Measurements from ENCODE around the gene KCTD17. TPM values are rescaled to one million over a fixed set of nuclear protein-coding genes. Genes with fewer than 3 reads are reported as not detected.

Gene KCTD17, protein sequence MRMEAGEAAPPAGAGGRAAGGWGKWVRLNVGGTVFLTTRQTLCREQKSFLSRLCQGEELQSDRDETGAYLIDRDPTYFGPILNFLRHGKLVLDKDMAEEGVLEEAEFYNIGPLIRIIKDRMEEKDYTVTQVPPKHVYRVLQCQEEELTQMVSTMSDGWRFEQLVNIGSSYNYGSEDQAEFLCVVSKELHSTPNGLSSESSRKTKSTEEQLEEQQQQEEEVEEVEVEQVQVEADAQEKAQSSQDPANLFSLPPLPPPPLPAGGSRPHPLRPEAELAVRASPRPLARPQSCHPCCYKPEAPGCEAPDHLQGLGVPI
- total RNA-seq (38.4 and 39.1 TPM in 2 replicates), polyA plus RNA-seq (49.5 and 54.0 TPM in 2 replicates)

DNA sequence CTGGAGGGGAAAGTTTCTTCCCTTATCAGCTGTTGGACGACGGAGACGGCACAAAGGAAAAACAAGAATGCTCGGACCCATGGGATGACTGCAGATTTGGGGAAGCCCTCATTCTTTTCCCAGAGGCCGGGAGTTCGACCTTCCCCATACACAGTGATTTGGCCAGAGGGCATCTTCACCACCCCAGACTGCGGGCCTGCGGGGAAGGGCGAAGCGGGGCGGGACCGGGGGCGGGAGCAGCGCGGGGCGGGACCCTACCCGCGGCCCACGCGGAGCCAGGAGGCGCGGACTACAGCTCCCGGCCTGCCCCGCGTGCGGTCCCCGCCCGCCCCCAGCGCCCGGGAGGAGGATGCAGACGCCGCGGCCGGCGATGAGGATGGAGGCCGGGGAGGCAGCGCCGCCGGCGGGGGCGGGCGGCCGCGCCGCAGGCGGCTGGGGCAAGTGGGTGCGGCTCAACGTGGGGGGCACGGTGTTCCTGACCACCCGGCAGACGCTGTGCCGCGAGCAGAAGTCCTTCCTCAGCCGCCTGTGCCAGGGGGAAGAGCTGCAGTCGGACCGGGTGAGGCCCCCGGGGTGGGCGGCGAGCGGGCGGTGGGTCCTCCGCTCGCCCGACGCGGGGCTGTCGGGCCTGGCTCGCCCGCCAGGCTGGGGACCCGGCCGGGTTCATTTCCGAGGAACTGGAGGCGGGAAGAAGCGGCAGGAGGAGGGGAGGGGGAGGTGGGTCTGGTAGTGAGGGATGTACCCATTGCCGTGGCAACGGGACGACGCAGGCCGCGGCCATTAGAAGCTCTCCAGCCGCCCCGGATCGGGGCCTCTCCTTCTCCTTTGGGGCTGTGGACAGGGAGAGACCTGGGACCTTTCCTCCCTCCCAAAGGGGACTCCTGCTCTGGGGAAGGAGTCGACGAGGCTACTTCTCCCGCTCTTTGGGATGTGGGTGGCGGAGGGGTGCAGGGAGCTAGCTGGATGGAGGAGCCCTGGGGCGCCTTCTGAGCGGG is at the start of gene KCTD17:
Gene KCTD17, plus strand, starts transcription at position 352 of the 995 bp plus-strand sequence. Its CDS starts 19 bp downstream, at position 371.
- Histone ChIP-seq H3K27me3 (no peaks in the 10 kb centered on the region), H3K4me1 (ENCODE audit: low read depth) (no peaks in the 10 kb centered on the region), H3K27ac (no peak within 1 kb of the TSS), H3K4me3 (peak within 1 kb of the TSS; percentile 84), H3K36me3 (no peaks in the 10 kb centered on the region), H3K9me3 (ENCODE audit: low read depth) (no peaks in the 10 kb centered on the region)
- peak; percentile 69 to 82 for DNase-seq (ENCODE audit: low read depth in 1 of 2, low spot score in 1 of 2)
- TF ChIP-seq, protein P1, sequence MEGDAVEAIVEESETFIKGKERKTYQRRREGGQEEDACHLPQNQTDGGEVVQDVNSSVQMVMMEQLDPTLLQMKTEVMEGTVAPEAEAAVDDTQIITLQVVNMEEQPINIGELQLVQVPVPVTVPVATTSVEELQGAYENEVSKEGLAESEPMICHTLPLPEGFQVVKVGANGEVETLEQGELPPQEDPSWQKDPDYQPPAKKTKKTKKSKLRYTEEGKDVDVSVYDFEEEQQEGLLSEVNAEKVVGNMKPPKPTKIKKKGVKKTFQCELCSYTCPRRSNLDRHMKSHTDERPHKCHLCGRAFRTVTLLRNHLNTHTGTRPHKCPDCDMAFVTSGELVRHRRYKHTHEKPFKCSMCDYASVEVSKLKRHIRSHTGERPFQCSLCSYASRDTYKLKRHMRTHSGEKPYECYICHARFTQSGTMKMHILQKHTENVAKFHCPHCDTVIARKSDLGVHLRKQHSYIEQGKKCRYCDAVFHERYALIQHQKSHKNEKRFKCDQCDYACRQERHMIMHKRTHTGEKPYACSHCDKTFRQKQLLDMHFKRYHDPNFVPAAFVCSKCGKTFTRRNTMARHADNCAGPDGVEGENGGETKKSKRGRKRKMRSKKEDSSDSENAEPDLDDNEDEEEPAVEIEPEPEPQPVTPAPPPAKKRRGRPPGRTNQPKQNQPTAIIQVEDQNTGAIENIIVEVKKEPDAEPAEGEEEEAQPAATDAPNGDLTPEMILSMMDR (IDR thresholded peaks at IDR 0.05; ENCODE audit: low read depth, low read length), result no peak

DNA sequence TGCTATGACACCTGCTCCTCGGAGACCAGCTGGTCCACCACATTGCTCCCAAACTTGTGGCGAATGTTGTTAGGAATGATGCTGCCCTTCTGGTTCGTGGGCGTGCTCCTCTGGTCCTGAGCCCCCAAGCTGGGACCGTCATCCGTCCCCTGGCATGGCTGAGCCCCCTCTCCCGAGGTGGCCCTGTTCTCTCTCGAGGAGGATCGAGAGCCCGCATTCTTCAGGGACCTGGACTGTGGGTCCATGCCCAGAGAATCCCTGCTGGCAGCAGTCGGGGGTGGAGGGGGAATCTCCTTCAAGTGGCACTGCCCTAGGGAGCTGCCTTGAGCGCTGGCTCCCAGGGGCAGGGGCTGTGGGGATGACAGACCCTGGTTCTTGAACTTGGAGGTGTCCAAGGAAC is 49.7 kb upstream of the KCTD17 start:
- H3K27ac ChIP-seq, result no peak overlapping the region
- no peak for DNase-seq (ENCODE audit: low read depth in 1 of 2, low spot score in 1 of 2)
- no peaks in the 10 kb centered on the region for H3K4me1 ChIP-seq (ENCODE audit: low read depth)
- no peaks in the 10 kb centered on the region for H3K36me3 ChIP-seq
- H3K27me3 ChIP-seq, result no peaks in the 10 kb centered on the region
- no peak overlapping the region for H3K4me3 ChIP-seq
- H3K9me3 ChIP-seq (ENCODE audit: low read depth), result no peaks in the 10 kb centered on the region
- TF ChIP-seq, protein P1 (IDR thresholded peaks at IDR 0.05; ENCODE audit: low read depth, low read length), result no peak

DNA sequence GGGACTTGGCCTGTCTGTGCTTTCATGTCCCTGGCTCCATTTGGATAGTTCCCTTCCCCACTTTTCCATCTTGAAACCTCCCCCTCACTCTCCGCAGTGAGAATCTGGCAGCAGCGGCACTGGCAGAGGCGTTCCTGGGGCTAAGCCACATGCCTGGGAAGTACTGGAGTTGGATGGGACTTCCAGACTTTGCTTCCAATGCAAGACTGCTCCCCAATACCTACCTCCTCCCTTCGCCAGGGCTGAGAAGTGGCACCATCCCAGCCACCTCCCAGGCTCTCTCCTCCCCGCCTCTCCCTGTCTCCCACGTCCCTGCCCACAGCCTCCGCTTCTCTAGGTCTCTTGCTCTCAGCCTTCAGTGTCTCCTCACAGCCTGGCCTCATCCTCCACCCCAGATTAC is 48.9 kb upstream of the KCTD17 start:
- no peaks in the 10 kb centered on the region for H3K27me3 ChIP-seq
- no peaks in the 10 kb centered on the region for H3K36me3 ChIP-seq
- H3K27ac ChIP-seq, result no peak overlapping the region
- TF ChIP-seq, protein P1 (IDR thresholded peaks at IDR 0.05; ENCODE audit: low read depth, low read length), result no peak
- no peak overlapping the region for H3K4me3 ChIP-seq
- DNase-seq (ENCODE audit: low read depth in 1 of 2, low spot score in 1 of 2), result peak in 1 of 2 donors; percentile 14
- no peaks in the 10 kb centered on the region for H3K9me3 ChIP-seq (ENCODE audit: low read depth)
- H3K4me1 ChIP-seq (ENCODE audit: low read depth), result no peaks in the 10 kb centered on the region

DNA sequence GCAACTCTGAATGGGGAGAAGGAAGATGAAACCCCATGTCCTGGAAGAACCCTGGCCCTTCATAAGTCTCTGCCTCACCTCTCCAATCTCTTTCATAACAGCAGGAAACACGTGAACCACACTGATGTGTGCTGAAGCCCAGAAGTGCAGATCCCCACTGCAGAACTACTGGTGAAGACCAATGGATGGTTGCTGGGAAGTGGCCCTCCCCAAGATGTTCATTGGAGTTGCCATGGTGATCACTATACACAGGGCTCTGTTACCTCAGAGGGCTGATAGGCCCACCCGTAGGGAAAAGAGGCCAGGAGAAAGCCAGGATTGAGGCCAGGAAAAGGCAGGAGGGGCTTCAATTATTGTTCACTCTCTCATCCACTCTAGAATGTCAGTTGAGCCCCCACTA is 43.9 kb upstream of the KCTD17 start:
- Histone ChIP-seq H3K36me3 (no peaks in the 10 kb centered on the region), H3K27me3 (no peaks in the 10 kb centered on the region), H3K4me3 (no peak overlapping the region), H3K4me1 (ENCODE audit: low read depth) (no peaks in the 10 kb centered on the region), H3K27ac (no peak overlapping the region), H3K9me3 (ENCODE audit: low read depth) (no peaks in the 10 kb centered on the region)
- TF ChIP-seq, protein P1 (IDR thresholded peaks at IDR 0.05; ENCODE audit: low read depth, low read length), result no peak
- peak in 1 of 2 donors; percentile 62 for DNase-seq (ENCODE audit: low read depth in 1 of 2, low spot score in 1 of 2)

DNA sequence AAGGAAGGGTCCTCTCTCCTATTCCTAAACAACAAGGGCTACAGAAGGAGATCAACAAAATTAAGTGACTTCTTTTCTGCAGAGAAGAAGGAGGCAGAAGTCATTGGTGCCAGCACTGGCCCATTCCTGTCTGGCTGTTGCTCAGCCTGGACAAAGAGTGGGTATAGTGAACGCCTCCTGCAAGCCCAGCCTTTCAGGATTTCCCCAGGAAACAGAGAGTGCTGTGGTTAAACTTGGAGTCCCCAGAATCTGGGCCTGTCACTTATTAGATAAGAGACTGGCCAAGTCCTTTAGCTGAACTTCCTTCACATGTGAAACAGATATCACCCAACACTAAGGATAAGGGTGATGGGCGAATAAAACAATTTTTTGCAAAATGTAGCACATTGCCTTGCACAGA is 43.2 kb upstream of the KCTD17 start:
- Histone ChIP-seq H3K9me3 (ENCODE audit: low read depth) (no peaks in the 10 kb centered on the region), H3K36me3 (no peaks in the 10 kb centered on the region), H3K27ac (no peak overlapping the region), H3K4me3 (no peak overlapping the region), H3K4me1 (ENCODE audit: low read depth) (no peaks in the 10 kb centered on the region), H3K27me3 (no peaks in the 10 kb centered on the region)
- DNase-seq (ENCODE audit: low read depth in 1 of 2, low spot score in 1 of 2), result no peak
- TF ChIP-seq, protein P1 (IDR thresholded peaks at IDR 0.05; ENCODE audit: low read depth, low read length), result no peak

Data from cardiac muscle cell (in vitro differentiated cells and primary cell).